Right lung (tissue), 5 donors: Measurements from ENCODE around the gene BMERB1. TPM values are rescaled to one million over a fixed set of nuclear protein-coding genes. Genes with fewer than 3 reads are reported as not detected.

ENCODE experiments used
- DNase-seq, 2 donors: peaks; one replicate each; pipeline ENCODE4 v3.0.0-alpha.2; 2013
- polyA plus RNA-seq, 5 donors: library from polyadenylated mRNA; unstranded; fragments of 120-200 nt; gene quantifications; one replicate each; pipeline versions ENCODE4 v1.2.1 to v1.2.3, GENCODE V29; 2013; ENCODE audit warnings: inconsistent platforms in 1 of 5, low replicate concordance in 1 of 5; ENCODE audit not compliant: insufficient read length in 5 of 5, insufficient read depth in 1 of 5

The BMERB1 gene
- polyA plus RNA-seq, 5 donors: 35.0 to 42.2 (median 40.0) TPM

DNA sequence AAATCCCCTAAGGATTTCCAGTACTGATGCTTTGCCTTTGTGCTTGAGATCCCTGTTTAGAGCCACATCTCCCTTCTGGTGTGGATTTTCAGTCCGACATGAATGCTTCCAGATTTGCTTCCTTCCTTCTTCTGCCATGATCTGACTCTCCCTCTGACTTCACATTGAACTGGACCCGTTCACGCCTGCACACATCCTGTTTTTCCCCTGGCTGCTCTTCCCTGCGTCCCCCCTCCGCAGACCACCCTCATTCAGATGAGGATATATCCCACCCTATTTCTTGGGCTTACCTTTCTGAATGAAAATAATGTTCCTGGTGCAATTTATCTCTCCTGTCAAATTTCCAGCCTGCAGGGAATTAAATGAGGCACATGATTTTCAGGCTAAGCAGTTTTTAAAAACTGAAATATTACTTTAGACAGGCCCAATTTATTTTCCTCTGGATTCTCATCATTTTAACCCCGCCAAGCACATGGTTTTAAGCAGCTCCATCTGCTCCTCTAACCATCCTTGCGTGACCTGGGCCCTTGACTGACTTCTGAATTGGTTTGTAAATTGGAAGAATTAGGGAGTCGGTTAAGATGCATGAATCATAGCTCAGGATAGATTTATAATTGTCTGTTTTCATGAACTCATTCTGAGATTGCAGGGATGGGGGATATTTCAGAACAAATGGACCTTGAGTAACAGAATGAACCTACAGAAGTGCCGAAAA is 59.2 kb downstream of the BMERB1 start:
- no peak for DNase-seq

DNA sequence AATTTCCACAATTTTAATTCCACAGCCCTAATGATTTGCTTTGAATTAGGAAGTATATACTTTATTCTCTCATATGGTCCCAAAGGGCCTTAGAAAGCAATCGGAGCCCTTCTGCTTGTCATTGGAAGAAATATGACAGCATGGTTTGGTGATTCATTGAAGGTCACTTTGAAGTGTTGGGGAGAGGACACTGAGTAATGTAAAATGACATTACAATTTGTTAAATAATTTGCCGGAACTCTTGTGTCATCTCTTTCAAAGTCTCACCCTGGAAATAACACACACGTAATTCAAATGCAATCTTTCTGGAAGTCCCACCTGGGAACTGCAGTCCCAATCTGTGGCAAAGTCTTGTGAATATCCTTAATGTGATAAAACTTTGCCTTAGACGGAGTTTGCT is 59.8 kb downstream of the BMERB1 start:
- DNase-seq: no peak

DNA sequence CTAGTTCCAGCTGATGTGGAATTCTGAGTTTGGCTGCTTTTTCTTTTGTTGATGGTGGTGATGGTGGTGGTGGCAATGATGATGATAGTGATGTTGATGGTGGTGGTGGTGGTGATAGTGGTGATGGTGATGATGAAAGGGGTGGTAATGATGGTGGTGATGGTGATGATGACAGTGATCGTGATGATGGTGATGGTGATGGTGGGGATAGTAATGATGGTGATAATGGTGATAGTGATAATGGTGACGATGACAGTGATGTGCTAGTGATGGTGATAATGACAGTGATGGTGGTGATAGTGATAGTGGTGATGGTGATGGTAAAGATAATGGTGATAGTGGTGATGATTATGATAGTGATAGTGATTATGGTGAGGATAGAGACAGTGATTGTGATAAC is 61.5 kb downstream of the BMERB1 start:
- DNase-seq: no peak

DNA sequence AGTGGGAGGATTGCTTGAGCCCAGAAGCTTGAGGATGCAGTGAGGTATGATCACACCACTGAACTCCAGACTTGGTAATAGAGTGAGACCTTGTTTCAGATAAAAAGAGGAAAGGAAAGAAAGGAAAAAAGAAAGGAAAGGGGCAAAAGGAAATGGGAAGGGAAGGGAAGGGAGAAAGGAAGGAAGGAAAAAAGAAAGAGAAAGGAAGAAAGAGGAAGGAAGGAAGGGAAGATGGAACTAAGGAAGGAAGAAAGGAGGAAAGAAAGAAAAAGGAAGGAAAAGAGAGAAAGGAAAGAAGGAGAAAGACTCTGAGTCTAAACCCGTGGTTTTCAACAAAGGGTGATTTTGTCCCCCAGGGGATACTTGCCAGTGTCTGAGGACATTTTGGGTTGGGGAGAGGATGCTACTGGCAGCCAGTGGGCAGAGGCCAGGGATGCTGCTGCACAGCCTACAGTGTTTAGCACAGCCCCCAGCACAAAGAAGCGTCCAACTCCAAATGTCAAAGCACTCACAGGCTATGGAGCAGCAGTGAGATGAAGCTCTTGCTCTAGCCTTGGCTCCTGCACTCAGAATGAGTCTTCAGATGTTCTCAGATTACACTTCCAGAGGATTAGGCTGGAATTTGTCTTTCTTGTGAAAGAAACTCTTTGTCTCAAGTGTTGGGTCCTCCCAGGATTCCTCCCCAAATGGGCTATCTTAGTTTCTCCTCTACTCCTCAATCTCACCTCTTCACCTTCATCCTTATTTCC is 64.2 kb downstream of the BMERB1 start:
- no peak for DNase-seq

DNA sequence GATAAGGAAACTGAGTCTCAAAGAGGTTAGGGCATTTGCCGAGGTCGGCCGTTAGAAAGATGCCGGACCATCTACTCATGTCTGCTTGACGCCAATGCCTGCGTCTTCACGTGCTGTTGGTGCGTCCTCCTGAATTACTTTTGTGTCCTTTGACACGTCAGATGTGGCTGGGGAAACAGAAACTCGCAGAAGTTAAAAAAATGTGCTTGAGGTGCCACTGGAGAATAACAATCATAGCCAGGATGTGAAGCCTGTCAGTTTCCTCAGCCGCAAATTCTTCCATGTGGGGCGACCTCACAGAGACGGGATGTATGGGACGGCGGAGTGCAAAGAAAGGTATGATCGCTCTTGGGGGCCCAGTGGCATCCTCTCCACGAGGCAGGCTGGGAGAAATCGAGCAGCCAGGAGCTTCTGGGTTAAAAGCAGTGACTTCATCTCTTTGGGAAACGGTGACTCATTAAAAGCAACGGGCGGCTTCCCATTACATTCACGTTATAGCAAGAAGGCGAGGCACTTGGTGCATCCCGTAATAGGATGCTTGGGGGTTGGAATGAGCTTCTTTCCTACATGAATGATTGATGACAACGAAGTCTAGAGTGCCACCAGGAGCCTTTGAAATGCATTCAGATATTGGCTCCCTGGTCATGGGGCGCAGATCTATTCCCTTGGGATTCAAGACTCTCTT is 67.8 kb downstream of the BMERB1 start:
- no peak for DNase-seq

- no peak for DNase-seq
These were observed 72.1 kb downstream of the BMERB1 start for GRCh38 chr16:15506441-15506840.

DNA sequence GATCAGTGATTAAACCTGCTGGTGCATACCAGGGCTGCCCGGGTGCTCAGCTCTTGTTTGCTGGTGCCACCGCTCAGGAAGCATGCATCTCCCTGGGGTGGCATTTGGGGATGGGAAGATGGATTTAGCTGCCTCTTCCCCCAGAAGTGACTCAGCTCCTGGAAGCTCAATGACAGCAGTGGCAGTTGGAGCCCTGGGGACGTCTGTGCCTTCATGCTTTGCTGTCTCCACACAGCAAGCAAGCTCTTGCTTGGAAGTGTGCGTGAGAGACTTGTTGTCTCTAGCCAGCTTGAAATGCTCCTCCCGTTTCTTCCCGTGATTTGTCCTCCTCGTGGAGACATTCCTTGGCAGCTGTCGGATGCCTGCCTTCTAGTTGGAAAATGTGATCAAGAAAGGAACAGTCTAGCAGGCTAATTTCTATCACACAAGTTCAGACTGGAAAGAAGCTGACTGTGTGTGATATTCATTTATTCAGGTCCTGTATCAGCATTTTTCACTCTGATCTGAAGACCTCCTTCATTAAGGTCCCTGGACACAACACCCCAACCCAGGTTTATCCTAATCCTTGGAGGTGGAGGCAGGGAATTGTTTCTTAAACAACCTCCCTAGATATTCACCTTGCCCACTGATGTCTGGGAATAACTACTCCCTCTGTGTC is 73.0 kb downstream of the BMERB1 start:
- no peak for DNase-seq

GRCh38 chr16:15507959-15508627 is 73.7 kb downstream of the BMERB1 start:
- DNase-seq: no peak

DNA sequence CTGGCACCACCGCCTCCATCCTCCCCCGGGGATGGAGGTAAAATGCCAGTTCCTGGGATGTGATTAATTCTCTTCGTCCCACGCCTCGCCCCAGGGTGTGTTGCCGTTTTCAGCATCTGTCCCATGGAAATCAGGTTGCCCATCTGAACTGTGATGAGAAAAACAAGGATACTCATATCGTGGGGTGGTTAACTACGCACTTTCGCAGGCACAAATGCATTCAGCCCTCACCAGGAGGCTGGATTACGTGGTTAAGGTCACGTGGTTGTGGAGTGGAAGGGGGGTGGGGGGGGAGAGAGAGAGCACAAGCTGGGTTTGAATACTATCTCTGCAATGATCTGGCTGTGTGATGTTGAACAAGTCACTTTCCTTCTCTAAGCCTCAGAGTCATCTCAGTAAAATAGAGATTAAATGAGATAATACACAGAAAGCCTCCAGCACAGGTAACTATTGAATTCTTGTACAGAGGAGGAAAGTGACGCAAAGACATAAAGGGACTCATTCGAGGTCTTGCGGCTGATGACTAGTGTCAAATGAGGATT is 74.7 kb downstream of the BMERB1 start:
- DNase-seq: no peak

- DNase-seq: no peak
These were observed 75.5 kb downstream of the BMERB1 start for GRCh38 chr16:15509593-15510535.

GRCh38 chr16:15510992-15511391 is 76.6 kb downstream of the BMERB1 start:
- no peak for DNase-seq

DNA sequence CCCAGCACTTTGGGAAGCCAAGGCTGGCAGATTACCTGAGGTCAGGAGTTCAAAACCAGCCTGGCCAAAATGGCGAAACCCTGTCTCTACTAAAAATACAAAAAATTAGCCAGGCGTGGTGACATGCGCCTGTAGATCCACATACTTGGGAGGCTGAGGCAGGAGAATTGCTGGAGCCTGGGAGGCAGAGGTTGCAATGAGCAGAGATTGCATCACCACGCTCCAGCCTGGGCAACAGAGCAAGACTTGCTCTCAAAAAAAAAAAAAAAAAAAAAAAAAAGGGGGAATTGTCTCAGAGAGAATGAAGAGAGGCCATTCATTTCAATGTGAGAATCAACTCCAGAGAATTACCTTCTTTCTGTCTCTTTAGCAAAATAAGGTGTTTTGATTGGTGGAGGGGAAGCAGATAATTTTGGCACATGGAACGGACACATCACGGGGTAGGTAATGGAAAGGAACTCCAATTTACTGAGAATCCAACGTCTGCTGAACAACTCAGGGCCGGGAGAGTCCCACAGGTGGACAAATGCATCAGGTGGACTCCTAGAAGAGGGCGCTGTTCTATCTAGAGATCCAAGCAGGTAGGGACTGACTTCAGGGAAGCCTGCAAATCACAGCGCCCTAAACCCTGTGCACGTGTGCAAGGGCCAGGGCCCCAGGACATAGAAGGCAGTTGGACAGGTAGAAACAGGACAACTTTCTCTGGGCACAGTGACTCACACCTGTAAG is 77.5 kb downstream of the BMERB1 start:
- no peak for DNase-seq

- DNase-seq: no peak
These were observed 78.8 kb downstream of the BMERB1 start for GRCh38 chr16:15513156-15513555.

GRCh38 chr16:15515992-15516391 is 81.6 kb downstream of the BMERB1 start:
- no peak for DNase-seq

GRCh38 chr16:15516609-15517008 is 82.2 kb downstream of the BMERB1 start:
- DNase-seq: no peak

GRCh38 chr16:15517743-15518377 is 83.5 kb downstream of the BMERB1 start:
- DNase-seq: no peak

DNA sequence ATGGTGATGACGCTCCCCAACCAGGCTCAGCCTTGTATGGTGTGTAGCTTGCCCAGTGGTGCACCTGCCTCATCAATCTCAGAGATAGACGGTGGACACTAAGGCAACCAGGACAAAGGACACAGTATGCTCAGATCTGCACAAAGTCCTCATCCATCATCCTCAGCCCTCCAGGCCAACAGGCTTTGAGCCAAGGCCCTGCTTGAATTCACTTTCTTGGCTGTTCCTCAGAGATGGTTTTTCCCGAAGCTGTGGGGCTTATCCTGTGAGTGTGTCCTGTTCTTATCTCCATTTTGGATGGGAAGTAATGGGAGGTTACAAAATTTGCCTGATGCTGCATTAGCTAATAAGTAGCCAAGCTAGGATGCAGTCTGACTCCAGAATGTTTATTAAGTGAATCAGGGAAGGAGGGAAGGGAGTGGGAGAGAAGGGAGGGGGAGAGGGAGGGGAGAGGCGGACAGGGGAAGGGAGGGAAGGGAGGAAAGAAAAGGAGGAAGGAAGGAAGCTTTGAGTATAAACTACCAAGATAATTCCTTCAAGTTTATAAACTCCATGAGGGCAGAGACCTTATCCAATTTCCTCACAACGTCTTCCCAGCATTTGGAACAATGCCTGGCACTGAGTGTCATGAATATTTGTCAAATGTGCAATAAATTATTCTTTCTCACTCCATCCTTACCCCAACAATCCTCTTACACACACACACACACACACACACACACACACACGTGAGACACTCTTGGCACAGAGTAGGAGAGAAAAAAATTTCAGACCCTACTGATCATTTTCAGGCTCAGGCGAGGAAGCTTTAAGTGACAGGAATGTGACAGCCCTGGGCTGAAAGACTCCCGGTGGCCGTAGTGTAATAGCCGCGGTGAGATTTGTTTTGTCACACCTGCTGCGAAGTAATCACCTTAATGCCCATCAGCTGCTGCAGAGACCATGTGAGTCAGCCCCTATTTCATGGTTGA is 84.3 kb downstream of the BMERB1 start:
- DNase-seq: peak; percentile 29 to 35

DNA sequence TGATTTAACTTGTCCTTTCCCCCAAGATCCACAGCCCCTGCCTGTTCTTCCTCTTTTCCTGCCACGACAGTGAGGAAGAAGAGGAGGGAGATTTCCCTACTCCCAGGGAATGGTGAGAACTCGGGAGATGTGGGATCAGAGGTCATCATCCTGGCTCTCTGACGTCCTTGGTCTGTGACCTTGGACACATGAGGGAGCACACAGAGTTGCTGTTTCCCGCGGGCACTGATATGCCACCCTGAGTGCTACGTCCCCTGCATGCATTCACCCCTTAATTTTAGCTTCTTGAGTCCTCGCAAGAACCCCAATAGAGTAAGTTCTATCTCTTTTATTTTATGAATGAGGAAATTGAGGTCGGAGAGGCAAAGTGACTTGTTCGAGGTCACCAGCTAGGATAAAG is 85.4 kb downstream of the BMERB1 start:
- DNase-seq: no peak
